EL (cell line): ENCODE measurements around the gene RRP8.
A peak's percentile ranks its signal among the peaks of the same experiment; 100 is the strongest.

Experiments used
- DNase-seq: peaks from one replicate; pipeline ENCODE4 v3.0.0-alpha.2; 2016

Gene RRP8

DNA sequence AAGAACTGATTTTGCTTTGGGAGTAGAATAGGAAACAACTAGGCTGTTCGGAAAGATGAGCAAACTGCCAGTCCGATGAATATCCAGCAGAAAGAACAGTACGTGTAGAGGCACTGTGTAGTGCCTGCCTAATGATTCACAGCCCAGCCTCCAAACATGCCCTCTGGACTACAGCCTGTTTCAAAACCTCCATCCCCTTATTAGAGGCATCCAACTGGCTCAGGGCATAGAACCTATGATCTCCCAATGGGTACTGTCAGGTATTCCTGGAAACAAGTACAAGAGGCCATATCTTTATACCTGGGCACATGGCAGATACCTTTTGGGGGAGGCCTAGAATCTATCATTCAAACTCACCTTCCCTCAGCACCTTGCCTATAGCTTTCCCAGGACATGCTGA is 4.9 kb downstream of the RRP8 start:
- DNase-seq, result no peak

DNA sequence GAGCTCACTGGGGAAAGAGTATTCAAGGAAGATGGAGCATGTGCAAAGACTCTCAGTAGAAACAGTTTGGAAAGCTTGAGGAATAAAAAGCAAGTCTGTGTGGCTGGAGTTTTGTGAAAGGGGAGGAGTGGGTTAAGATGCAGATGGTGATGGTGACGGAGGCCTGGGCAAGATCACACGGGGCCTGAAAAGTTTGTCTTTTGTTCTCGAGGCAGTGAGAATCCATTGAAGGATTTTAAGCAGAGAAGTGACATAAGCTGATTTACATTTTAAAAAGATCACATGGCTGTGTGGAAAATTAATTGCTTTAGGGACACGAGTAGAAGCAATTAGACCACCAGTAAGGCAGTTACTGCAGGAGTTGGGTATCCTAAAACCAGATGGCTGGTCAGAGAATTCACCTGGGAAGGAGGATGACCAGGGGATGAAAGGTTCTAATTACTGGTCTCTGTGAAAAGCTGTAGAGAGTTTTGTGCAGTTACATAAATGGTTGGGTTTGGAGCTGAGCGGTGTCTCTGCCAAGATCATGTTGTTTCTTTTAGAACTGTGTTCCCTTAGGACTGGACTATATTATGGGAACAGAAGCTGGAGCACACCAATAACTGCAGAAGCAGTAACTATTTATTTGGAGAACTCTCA is 7.1 kb downstream of the RRP8 start:
- DNase-seq, result no peak

DNA sequence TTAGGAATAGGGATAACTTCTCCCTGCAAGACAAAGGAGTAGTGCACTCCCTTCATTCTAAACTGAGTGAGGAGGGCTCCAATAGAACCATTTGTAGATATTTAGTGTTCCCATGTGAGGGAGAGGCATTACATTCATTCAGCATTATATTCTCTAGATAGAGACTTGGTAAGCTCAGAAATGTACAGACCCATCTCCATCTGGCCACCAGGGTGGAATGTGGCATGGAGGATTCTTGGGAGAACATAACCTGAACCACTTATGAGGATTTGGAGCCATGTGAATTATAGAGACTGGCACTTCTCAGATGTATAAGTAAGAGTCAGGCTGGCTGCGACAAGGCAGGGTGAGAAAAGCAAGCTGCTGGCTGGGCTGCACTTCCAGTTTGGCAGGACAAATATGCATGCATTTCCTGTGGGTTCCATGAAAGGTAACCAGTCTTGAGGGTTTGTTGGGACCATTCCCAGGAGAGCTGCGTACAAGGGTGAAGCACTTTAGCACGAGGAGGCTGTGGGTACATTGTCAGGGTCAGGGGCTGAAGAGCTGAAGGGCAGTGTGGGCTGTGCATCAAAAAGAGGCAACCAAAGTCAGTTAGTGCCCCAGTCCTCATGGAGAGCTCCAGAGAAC is 9.2 kb downstream of the RRP8 start:
- DNase-seq, result no peak

DNA sequence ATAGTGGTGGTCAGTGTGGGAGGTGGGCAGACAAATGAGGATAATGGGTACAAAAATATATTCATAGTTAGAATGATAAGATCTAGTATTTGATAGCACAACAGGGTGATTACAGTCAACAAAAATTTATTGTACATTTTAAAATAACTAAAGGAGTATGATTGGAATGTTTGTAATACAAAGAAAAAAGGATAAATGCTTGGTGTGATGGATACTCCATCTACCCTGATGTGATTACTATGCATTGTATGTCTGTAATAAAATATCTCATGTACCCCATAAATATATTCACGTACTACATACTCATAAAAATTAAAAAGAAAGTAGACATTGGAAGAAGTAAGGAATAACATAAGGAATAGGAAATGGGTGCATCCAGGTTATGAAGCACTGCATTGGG is 15.4 kb downstream of the RRP8 start:
- no peak for DNase-seq

DNA sequence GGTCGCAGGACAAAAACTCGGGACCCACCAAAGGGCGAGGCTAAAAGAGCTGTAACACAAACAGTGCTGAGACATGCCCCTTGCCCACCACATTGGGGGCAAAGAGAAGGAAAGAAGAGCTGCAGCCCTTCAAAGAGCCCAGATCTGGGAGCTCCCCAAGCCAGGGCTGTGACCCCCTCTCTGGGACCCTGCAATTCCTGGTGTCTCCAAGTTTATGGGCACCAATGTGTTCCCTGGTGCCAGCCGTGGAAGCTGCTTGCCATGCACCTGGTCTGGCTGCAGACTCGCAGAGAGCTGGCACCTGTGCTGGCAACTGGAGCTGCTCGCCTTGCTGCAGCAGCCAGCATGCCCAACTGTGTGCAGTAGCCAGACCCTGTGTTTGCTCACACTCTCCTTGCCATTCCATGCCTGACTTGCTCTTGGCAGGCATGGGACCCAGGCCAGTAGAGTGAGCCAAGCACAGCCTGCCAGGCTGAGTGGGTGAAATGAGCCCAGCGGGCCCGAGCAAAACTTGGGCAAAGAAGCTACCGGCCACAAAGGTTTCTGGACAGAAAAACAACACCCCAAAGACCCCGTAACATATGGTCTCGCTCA is 16.0 kb downstream of the RRP8 start:
- no peak for DNase-seq

DNA sequence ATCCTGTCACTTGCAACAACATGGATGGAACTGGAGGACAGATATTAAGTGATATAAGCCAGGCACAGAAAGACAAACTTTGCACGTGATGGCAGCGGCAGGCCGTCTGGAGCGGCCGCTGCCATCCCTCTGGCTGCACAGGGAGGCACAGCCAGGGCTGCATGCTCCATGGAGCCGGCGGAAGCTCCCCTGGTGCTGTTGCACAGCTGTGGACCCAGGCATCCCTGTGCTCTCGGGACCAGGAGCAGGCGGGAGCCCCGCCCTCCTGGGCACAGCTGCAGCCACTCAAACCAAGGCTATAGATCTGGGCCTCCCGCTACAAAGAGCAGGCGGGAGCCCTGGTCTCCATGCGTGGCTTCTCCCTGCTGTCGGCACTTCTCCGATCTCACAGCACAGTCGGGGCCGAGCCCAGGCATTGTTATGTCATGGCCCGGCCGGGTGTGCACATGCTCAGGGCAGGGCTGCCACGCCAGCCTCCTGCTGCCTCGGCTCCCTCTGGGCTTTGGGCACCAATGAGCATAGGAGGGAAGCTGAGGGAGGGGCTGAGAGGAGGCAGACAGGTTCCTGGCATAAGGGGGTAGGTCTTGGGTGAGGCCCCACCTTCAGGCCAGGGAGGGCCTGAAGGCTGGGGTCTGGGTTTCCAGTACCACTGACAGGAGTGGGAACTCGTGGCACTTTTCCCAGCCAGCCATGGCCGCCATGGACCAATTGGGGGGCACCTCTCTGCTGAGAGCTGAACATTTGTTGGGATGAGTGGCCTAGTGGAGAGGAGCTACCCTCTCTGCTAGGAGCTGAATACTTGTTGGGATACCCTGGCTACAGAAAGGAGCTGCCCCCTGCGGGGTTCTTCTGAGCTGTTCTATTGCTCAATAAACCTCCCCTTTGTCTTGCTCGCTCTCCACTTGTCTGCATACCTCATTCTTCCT is 16.7 kb downstream of the RRP8 start:
- DNase-seq, result no peak

DNA sequence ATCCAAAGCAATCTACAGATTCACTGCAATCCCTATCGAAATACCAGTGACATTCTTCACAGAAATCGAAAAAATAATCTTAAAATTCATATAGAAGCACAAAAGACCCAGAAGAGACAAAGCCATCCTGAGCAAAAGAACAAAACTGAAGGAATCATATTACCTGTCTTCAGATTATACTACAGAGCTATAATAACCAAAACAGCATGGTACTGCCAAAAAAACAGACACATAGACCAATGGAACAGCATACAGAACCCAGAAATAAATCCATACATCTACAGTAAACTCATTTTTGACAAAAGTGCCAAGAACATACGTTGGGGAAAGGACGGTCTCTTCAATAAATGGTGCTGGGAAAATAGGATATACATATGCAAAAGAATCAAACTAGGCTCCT is 18.9 kb downstream of the RRP8 start:
- DNase-seq, result no peak

DNA sequence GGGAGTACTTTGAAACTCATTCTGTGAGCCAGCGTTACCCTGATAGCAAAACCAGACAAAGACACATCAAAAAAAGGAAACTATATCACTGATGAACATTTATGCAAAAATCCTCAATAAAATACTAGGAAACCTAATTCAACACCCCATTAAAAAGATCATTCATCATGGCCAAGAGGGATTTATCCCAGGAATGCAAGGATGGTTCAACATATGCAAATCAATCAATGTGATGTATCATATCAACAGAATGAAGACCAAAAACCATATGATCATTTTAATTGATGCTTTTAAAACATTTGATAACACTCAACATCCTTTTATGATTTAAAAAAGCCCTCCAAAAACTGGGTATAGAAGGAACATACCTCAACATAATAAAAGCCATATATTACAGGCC is 19.8 kb downstream of the RRP8 start:
- no peak for DNase-seq

DNA sequence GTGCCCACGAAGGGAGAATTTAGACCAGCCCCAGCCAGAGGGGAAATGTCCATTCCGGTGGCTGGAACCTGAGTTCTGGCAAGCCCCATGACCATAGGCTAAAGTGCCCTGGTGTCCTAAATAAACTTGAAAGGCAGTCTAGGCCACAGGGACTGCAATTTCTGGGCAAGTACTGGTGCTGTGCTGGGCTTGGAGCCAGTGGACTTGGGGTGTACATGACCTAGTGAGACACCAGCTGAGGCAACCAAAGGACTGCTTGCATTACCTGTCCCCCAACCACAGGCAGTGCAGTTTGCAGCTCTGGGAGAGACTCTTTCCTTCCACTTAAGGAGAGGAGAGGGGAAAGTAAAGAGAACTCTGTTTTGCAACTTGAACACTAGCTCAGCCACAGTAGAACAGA is 23.7 kb downstream of the RRP8 start:
- no peak for DNase-seq

DNA sequence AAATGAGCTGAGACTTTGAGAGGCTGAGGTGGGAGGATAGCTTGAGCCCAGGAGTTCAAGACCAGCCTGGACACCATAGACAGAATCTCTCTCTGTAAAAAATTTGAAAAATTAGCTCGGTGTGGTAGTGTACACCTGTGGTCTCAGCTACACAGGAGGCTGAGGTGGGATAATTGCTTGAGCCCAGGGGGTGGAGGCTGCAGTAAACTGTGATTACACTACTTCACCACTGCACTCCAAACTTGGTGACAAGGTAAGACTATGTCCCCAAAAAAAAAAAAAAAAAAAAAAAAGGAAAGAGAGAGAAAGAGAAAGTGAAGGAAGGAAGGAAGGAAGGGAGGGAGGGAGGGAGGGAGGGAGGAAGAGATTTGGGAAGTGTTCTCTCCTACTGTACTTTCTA is 25.3 kb downstream of the RRP8 start:
- no peak for DNase-seq

DNA sequence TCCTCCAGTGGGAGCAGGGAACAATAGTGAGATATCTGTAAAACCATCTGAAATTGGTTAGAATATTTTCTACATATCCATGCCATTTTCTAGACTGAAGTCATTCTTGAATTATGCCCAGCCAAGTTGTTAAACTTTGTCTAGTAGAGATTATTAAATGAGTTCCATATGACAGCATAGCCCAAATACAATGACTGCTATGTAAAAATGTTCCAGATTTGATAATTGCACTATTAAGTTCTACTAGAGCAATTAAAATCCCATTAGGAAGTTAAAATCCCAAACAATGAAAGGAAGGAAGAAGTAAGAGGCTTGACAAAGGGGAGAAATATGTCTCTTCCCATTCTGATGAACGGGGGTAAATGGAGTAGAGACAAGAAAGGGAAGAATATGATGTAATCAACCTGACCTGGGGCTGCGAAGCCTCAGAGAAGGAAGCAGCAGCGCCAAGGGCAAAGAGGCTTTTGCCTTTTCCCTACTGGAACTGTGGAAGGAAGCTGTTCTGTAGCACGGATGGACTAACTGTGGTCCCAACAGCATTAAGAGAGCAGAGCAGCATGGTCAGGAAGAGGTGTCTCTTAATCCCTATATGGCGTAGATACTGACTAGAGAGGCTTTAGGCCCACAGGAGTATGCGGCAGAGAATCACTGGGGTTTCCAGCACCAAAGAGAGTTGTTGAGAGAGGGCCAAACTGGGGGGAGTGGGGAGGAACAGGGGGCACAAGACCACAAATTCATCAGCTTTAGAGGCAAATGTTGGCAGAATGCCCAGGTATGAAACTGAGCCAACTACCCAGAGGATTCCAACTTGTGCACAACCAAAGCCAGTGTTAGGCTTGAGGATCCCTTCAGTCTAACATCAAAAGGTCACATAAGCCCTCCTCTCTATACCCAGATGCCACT is 26.7 kb downstream of the RRP8 start:
- DNase-seq, result peak; percentile 62

DNA sequence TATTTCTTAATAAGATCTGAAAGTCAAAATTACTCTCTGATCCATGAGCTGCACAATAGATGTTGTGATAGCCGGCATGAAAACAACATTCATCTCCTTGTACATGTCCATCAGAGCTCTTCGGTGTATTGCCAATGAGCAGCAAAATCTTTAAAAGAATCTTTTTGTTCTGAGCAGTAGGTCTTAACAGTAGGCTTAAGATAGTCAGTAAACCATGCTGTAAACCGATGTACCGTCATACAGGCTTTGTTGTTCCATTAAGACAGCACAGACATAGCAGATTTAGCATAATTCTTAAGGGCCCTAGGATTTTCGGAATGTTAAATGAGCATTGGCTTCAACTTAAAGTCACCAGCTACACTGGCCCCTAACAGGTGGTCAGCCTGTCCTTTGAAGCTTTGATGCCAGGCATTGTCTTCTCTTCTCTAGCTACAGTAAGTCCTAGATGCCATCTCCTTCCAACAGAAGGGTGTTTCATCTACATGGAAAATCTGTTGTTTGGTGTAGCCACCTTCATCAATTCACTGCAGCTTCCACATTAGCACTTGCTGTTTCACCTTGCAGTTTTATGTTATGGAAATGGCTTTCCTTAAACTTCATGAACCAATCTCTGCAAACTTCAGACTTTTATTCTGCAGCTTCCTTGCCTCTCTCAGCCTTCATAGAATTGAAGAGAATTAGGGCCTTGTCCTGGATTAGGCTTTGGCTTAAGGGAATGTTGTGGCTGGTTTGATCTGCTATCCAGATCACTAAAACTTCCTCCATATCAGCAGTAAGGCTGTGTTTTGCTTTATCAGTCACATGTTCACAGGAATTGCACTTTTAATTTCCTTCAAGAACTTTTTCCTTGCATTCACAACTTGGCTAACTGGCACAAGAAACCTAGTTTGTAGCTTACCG is 28.4 kb downstream of the RRP8 start:
- no peak for DNase-seq

DNA sequence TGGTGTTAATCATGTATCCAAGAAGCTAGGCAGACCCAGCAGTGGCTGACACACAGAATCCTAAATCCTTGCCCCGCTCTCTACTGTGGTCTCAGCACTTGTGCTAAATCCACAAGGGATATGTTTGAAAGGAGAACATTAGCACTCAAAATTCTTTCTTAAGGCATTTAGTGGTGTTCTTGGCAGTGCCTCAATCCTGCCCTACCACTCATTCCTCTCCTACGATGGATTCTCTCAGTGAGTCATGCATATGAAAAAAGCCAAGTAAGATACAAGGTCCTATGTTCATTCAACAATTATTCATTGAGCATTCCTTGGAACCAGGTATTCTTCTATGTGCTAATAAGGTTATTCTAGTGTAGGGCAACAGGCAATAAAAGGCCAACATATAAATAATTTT is 31.2 kb downstream of the RRP8 start:
- peak; percentile 61 for DNase-seq

DNA sequence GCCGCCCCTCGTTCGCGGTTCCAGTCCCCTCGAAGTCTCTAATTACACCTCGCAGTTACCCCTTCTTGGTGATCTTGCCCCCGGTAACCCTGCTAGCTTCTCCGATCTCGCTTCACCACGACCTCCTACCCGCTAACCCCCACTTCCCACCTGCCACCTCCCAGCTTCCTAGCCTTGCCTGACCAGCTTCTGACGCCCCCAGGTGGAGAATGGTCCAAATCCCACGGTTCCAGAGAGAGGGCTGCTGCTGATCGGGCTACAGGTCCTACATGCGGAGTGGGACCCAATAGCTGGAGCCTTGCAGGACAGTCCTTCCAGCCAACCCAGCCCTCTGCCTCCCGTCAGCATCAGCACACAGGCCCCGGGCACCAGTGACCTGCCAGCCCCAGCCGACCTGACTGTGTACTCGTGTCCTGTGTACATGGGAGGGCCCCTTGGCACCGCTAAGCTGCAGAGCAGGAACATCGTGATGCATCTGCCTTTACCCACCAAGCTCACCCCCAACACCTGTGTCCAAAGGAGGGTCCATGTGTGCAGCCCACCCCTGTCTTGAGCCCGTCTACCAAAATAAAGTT is 31.9 kb downstream of the RRP8 start:
- DNase-seq, result no peak

DNA sequence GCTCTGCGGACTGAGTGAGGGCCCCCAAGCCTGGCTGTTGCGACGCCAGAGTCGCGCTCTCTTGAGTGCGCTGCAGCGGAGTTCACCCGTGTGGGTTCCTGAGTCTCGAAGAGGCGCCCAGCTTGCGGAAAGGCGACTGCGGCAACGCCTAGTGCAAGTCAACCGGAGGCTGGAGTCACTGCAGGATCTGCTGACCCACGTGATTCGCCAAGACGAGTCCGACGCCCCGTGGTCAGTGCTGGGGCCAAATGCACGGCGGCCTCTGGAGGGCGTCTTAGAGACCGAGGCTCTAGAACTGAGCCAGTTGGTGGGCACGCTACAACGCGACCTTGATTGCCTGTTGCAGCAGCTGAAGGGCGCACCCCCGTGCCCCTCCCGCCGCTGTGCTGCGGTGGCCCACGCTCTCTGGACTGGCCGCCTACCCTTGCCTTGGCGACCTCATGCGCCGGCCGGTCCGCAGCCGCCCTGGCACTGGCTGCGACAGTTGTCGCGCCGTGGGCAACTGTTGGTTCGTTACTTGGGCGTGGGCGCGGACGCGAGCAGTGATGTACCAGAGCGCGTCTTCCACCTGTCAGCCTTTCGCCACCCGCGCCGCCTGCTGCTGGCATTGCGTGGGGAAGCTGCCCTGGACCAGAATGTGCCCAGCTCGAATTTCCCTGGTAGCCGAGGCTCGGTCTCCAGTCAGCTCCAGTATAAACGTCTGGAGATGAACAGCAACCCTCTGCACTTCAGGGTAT is 32.6 kb downstream of the RRP8 start:
- no peak for DNase-seq

DNA sequence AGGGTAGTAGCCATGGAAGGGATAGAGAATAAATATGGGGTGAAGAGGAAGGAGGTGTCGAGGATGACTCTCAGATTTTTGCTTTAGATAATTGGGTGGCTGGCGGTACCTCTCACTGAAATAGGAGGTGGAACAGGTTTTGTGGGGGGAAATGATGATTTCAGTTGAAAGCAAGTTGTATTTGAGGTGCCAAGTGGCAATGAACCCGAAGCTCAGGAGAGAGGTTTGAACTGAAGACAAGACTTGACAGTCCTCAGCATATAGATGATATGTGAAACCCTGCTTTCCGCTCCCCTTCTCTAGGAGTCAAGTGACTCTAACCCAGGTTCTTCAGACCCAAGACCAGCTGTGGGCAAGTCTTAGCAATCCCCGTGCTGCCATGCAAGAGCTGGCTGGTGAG is 33.7 kb downstream of the RRP8 start:
- no peak for DNase-seq

DNA sequence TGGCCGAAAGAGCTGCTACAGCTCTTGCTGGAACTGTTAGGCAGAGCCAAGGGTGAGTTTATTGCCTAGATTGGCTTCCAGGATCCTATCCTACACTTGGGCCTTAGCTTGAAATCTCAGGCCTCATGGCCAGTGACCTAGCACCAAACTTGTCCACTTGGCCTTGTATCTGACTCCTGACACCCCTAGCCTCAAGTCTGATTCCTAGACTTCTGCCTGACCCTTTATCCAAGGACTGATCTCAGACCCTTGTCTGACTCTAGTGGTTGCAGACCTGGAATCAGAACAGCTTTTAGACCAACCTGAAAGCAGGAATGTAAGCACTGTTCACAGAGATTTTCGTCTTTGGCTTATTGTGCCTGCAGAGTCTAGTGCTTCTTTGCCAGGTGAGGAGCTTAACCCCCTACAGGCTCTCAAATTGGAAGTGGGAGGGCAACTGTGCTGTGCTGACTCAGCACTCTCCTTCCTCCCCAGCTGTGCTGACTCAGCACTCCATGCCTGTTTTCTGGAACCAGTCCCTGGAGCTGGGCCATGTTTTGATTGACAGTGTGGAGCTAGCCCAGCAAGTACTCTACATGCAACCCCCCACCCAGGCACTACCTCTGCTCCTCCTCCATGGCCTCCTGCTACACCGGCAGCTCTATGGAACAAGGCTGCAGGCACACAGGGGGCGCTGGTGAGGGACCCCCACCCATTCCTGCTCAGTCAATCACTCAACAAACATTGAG is 35.1 kb downstream of the RRP8 start:
- peak; percentile 20 for DNase-seq

DNA sequence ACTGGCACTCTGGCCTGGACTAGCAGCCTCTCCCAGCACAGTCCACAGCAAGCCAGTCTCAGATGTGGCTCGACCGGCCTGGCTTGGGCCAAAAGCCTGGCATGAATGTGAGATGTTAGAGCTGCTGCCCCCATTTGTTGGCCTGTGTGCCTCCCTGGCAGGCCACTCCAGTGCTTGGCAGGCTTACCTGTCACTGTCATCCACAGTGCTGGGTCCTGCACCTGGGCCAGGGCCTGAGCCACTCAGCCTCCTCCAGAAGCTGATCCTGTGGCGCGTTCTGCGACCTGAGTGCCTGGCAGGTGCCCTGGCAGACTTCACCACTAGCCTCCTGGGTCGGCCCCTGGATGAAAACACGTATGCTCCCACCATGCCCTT is 36.1 kb downstream of the RRP8 start:
- DNase-seq, result no peak

DNA sequence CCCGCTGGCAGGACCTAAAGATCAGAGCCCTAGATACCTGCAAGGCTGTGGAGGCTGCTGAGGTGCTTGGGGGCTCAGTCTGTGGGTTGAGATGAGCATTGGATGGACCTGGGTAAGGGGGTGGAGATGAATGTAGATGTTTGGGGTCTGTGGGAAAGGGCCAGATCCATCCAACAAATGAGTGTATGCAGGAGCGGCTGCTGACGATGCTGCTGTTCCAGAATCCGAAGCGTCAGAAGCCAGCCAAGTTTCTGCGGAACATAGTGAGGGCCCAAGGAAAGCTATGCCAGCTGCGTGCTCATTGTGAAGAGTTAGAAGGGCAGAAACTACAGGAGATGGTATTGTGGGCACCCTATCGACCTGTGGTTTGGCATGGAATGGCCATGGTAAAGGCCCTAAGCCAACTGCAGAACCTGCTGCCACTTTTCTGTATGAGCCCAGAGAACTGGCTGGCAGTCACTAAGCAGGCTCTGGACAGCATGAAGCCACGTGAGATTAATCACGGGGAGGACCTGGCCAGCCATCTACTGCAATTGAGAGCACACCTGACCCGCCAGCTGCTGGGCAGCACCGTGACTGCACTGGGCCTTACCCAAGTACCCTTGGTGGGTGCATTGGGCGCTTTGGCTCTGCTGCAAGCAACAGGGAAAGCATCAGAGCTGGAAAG is 36.6 kb downstream of the RRP8 start:
- no peak for DNase-seq
